HTERT RPE-1 (cell line): ENCODE results near the gene CEP41.

Source experiments
- in situ Hi-C: fragments of 300-500 bp; cut with MboI; formaldehyde crosslinking; loops from 4 replicates; pipeline ENCODE4 v1.14.3; 2020; ENCODE audit warnings: low sequenced_read_pairs

Gene CEP41

DNA sequence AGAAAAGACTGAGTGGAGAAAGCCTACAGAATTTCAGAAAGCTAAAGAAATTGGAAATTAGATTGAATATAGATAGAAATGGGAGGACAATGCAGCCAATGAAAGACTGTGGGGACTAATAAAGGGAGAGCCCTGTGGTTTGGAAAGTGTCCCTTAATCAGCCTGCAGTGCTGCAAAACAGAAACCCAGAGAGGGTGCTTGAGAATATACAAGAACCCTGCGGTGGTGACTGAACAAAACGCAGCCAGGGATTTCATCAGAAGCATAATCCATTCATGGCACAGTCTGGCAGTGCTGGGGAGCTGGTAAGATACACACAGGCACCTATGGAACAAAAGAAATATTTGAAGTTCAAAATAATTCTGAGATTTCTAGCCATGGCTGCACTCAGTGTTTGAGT lies 19.1 kb downstream of the CEP41 start:
- in situ Hi-C loops = no loop called here

DNA sequence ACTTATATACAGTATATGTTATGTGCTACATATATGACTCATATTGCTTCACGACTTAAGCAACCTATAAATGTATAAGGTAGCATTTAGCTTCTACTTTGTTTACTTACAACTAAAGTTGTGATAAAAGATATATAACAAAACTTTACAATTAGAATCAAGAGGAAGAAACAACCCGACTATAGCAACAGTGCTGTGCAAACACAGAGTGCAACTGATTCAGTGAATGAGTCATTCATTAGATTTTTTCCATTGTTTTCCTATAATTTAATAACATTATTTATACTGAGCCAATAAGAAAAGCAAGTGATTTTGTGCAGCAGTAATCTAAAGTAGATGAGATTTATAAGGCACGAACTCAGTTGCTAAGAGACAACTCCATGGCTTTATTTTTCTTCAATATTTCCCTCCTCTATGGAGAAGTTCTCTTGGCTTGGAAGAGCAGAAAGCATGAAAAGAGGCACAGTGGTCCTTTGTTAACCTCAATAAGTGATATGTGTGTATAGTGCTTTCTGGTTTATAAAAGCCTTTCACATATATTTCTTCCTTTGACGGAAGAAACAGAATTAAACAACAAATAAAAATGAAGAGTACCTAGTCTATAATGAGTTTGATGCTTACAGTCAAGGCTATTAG lies 19.8 kb downstream of the CEP41 start:
- in situ Hi-C loops = no loop called here

DNA sequence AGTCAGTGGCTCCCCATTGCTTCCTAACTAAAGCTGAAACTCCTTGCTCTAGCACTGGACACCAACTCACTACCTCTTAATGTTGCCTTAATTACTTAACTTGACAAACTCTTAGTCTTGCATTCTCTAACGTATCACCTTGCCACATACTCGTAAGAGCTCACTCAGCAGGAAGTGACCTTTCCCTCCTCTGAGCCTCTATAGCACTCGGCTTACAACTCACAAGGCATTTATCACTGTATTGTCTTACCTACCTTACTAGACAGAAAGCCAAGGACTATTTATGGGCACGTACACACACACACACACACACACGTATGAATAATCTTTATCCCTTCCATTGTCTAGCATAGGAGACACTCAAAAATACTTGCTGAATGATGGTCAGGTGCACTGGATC lies 21.2 kb downstream of the CEP41 start:
- in situ Hi-C loops = no loop called here

- in situ Hi-C loops = no loop called here
These were observed 22.5 kb downstream of the CEP41 start for GRCh38 chr7:130418306-130418705.

GRCh38 chr7:130417213-130417612 lies 23.6 kb downstream of the CEP41 start:
- in situ Hi-C loops = no loop called here

- in situ Hi-C loops = no loop called here
These were observed 25.8 kb downstream of the CEP41 start for GRCh38 chr7:130415006-130415405.

- in situ Hi-C loops = no loop called here
These were observed 27.6 kb downstream of the CEP41 start for GRCh38 chr7:130413201-130413600.

DNA sequence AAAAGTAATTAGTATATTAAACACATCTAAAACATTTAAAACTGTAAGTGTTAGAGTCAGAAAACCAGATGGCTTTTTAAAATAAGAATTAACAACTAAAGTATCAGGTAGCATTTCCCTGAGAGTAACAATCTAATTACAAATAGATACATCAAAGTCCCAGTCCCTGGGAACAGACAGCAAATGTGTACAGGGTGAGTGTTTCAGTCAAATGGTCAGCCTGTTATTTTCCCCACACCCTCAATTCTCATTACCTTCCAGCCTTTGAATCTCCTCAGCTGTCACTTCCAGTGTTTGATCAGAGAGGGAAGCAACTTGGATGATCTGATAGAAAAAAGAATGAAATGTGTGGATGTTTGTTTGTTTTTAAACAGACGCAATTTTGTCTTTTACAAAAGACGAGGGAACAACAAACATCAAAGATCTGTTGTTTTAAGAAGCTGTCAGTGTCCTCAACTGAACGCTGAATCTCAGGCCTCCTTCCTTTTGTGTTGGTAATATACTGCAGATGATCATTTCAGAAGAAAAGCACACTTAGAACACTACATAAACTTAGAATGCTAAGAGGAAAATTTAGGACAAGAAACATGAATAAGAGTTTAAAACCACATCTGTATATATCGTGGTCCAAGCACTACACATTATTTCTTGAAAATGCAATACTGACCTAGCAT lies 29.8 kb downstream of the CEP41 start:
- in situ Hi-C loops = no loop called here

DNA sequence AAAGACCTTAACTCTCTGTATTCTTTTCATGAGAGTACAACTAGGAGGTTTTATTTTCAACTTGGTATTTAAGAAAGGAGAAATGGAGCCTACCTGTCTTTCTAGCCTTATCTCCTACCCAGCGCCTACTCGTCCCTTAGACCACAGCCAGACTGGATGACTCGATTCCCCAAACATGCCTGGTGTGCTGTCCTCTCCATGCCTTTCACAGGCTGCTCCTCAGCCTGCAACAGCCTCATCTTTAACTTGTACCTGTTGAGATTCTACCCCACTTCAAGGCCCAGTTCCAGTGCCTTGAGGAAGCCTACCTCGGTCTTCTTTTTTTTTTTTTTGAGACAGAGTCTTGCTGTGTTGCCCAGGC lies 31.1 kb downstream of the CEP41 start:
- in situ Hi-C loops = no loop called here

DNA sequence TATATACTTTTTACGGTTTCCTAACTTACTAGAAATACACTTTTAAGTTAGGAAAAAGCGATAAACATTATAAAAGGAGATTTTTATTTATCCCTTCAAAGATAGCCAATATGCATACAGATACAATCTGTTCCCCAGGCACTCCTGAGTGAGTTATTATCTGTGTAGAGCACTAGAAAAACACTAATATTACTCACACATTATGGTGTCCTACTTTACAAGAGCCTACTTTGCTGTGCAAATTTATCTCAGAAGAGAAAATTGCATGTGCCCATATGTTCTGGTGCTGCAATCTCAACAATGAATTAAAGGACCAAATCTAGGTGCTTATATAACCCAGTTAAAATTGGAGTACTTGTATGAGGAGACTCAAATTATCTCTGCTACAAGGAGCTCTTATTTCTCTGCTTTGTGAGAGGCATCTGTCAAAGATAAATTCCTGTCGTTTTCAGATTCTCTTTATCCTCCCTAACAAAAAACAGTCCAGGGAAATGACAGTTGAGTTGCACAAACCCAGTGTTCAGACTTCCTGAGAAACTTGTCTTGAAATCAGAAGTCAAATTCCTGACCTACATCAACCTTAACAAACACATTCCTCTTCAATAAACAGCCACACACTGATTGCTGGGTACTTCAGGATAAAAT lies 31.6 kb downstream of the CEP41 start:
- in situ Hi-C loops = no loop called here

DNA sequence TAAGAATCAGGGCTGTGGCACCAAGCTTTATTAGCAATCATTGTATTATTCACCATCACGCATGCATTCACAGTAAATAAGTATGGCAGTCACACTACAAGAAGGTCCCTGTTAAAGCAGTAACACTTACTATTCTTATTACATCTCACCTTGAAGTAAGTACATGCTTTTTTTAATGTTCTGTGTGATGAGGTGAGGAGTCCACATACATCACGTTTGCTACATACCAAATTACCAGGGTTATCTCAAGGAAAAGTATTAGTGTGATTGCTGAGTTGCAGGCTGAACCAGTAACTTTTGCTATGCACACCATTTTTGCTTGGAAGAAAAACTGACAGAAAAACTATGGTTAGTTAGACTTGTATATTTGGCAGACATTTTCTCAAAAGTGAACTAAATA lies 35.8 kb downstream of the CEP41 start:
- in situ Hi-C loops = no loop called here

DNA sequence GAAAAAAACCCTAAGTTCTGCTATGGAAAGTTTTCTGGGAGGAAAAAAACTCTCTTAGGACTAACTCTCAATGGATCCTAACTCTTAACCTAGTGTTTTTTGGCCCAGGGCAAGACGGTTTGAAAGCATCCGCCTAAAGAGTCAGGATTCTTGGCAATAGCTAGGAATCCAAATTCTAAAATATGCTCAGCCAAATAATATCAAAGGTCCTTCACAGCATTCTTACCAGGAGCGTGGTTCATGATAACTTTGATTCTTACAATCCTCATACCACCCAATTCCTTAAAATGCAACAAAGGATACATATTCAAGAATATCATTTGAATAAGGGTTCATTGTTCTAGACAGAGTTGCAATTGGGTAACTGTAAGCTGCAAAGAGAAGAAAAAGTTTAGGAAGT lies 39.2 kb downstream of the CEP41 start:
- in situ Hi-C loops = no loop called here

DNA sequence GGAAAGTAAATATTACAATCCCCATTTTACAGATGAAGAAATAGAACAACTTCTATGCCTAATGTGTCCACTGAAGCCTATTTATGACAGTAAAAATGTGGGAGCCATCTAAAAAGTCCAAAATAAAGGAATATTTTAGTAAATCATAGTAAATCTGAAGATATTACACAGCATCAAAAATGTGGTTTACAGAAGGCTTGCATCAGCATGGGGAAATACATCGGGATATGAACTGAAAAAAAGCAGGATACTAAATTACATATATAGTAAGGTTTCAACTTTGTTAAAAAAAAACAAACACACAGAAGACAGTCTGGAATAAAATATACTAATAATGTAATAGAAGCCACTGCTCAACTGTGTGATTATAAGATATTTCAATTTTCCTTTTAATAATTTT lies 39.7 kb downstream of the CEP41 start:
- in situ Hi-C loops = no loop called here

GRCh38 chr7:130400120-130400572 lies 40.7 kb downstream of the CEP41 start:
- in situ Hi-C loops = no loop called here

DNA sequence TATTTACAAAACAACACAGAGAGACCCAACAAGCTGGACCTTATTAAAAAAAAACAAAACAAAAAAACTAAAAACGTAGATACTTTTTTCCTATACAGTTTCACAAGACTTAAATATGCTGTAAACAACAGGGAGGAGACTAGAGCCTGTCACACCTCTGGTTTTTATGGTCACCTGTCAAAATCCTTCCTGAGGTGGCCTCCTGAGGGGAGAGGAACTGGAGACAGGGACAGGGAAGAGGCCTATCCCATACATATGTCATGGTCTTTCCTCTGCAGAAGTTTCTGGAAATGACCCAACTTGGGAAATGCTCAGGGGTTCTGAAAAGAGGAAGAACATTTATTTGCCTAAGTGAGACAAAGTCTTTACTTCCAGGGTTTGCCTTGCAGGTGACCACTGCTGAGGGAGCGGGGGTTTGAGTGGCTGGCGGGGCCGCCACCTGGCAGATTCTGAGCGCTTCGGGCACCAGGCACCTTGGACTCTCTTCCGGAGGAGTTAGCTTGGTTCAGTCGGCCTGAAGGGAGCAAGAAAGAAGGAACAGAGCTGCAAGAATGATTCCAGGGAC lies 42.2 kb downstream of the CEP41 start:
- in situ Hi-C loops = no loop called here

DNA sequence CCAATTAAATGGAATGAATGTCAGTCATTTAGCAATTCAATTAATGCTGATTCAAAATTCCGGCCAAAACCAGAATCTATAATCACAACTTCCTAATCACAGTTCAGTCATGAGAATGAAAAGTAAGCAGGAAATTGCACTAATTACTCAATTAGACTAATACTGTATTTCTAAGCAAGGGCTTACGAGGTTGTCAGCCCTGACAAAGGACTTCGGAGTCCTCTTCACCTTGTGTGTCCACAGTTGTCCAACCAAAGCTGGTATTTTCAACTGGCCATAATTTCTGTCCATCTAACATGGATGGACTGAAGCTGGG lies 43.1 kb downstream of the CEP41 start:
- in situ Hi-C loops = no loop called here

GRCh38 chr7:130397051-130397757 lies 43.6 kb downstream of the CEP41 start:
- in situ Hi-C loops = no loop called here

- in situ Hi-C loops = no loop called here
These were observed 44.7 kb downstream of the CEP41 start for GRCh38 chr7:130396109-130396508.

DNA sequence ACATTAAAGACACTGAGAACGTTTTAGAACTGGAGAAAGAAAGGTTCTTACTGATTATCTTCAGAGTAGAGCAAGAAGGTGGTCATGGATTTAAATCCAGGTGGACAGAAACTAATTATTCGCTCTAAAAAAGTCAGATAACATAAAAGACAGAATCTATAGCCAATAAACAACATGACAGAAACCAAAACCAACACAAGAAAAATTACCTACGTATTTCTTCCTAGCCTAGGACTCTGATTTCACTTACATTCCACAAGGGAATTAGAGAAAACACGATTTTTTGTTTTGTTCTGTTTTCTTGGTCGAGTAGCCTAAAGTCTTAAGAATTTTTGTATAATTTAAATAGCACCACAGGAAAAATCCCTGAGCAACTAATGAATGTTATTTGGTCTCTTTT lies 45.4 kb downstream of the CEP41 start:
- in situ Hi-C loops = no loop called here

DNA sequence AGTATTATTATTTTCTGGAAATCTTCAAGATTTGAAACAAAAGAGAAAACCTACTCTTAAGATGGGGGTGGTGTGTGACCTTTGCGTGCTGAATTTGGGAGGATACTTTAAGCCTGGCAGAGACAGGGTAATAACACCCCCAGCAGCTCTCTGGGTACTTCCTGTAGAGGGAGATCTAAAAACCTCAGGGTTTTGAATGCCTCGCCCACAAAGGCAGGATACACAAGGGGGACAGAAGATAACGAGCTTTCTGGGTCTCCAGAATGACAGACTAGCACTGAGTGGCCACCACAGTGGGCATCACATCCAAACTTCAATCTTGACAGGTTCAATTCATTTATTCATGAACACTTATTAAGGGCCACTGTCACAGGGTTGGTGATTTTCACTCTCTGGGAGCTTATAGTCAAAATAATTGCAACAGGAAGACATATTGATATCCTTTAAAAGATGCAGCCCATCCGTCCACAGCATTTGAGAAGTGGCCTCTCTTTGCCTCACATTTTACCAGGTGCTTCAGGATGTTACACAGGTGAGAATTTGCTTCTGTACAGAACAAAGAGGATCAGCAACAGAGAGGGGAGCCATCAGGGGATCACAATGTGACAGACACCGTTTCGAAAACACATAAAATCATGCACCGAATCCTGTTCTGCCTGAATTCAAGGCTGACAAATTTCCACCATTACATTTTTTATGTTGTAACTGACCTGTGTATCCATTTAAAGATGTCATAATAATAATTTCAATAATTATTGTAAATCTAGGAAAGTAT lies 46.2 kb downstream of the CEP41 start:
- in situ Hi-C loops = no loop called here

- in situ Hi-C loops = no loop called here
These were observed 46.9 kb downstream of the CEP41 start for GRCh38 chr7:130393841-130394411.
